MM.1S (cell line): Measurements from ENCODE around the gene RPL27A.

Experiments used
- DNase-seq: peaks from one replicate; pipeline ENCODE4 v3.0.0-alpha.2; 2015
- H2AFZ ChIP-seq: fragments of 300-600 bp; sonication (generic); 2 replicates; pipeline ENCODE4 v1.6.0; 2016; ENCODE audit warnings: antibody characterized with exemption, low read length
- H3F3A ChIP-seq: fragments of 300-600 bp; sonication (generic); 2 replicates; pipeline ENCODE4 v1.6.1; 2016; ENCODE audit warnings: mild to moderate bottlenecking, antibody characterized with exemption, low read length, moderate library complexity, mixed read lengths; ENCODE audit not compliant: insufficient read depth
- H3K27ac ChIP-seq: fragments of 300-600 bp; sonication (generic); 2 replicates; pipeline ENCODE4 v1.5.1; 2016; ENCODE audit warnings: mild to moderate bottlenecking, low read length
- H3K27me3 ChIP-seq: fragments of 300-600 bp; sonication (generic); replicated peaks from 2 replicates; pipeline ENCODE4 v1.6.0; 2016; ENCODE audit warnings: low read length; ENCODE audit not compliant: insufficient read depth
- H3K36me3 ChIP-seq: fragments of 300-600 bp; sonication (generic); replicated peaks from 2 replicates; pipeline ENCODE4 v1.6.1; 2016; ENCODE audit warnings: mild to moderate bottlenecking, low read length, mixed read lengths; ENCODE audit not compliant: insufficient read depth
- H3K4me1 ChIP-seq: fragments of 300-600 bp; sonication (generic); 2 replicates; pipeline ENCODE4 v1.6.1; 2016; ENCODE audit warnings: low read length, mixed read lengths
- H3K4me2 ChIP-seq: fragments of 300-600 bp; sonication (generic); 2 replicates; pipeline ENCODE4 v1.6.0; 2016; ENCODE audit warnings: low read depth, low read length
- H3K4me3 ChIP-seq: fragments of 300-600 bp; sonication (generic); 2 replicates; pipeline ENCODE4 v1.5.1; 2016; ENCODE audit warnings: low read length, mixed read lengths
- H3K79me2 ChIP-seq: fragments of 300-600 bp; sonication (generic); 2 replicates; pipeline ENCODE4 v1.6.1; 2016; ENCODE audit warnings: mixed run types, low read length, mixed read lengths
- H3K9ac ChIP-seq: fragments of 300-600 bp; sonication (generic); 2 replicates; pipeline ENCODE4 v1.6.1; 2016; ENCODE audit warnings: low read length, mixed read lengths
- H3K9me2 ChIP-seq: fragments of 300-600 bp; sonication (generic); replicated peaks from 2 replicates; pipeline ENCODE4 v1.6.1; 2016; ENCODE audit warnings: mild to moderate bottlenecking, low read length, mixed read lengths; ENCODE audit not compliant: insufficient read depth
- H3K9me3 ChIP-seq: fragments of 300-600 bp; sonication (generic); replicated peaks from 2 replicates; pipeline ENCODE4 v1.6.1; 2016; ENCODE audit warnings: mild to moderate bottlenecking, low read length, mixed read lengths; ENCODE audit not compliant: insufficient read depth
- H4K20me1 ChIP-seq: fragments of 300-600 bp; sonication (generic); 2 replicates; pipeline ENCODE4 v1.6.1; 2016; ENCODE audit warnings: mild to moderate bottlenecking, low read length, moderate library complexity, mixed read lengths; ENCODE audit not compliant: insufficient read depth
- CTCF ChIP-seq: fragments of 300-600 bp; sonication (generic); IDR thresholded peaks from 2 replicates; pipeline ENCODE4 v1.5.1; 2016; ENCODE audit warnings: antibody characterized with exemption, low read length, mixed read lengths
- EZH2 ChIP-seq: fragments of 300-600 bp; sonication (generic); optimal IDR thresholded peaks from 2 replicates; pipeline ENCODE3; 2017; ENCODE audit warnings: low read depth, mild to moderate bottlenecking, antibody characterized with exemption, low read length, mixed read lengths
- EZH2phosphoT487 ChIP-seq: fragments of 300-600 bp; sonication (generic); IDR thresholded peaks from 2 replicates; pipeline ENCODE4 v1.6.1; 2018; ENCODE audit warnings: antibody characterized with exemption, low read length

RPL27A gene

GRCh38 chr11:8739309-8739793 is 56.8 kb downstream of the RPL27A start:
- no peaks in the 10 kb centered on the region for H3K27me3 ChIP-seq
- H3K36me3 ChIP-seq = no peaks in the 10 kb centered on the region
- H3K4me1 ChIP-seq = no peaks in the 10 kb centered on the region
- H3K79me2 ChIP-seq = 0 out of 2 replicates have a peak, but pooled peaks cover 4% of the 10 kb centered on the region
- DNase-seq = no peak
- H4K20me1 ChIP-seq = no peaks in the 10 kb centered on the region
- no peaks in the 10 kb centered on the region for H3K9me3 ChIP-seq
- no peak overlapping the region for H3K4me3 ChIP-seq
- H3K9ac ChIP-seq = no peak overlapping the region
- no peak overlapping the region for H2AFZ ChIP-seq
- TF ChIP-seq CTCF = no peak
- no peak for TF ChIP-seq EZH2
- no peak for TF ChIP-seq EZH2phosphoT487
- H3K9me2 ChIP-seq = no peaks in the 10 kb centered on the region
- no peak overlapping the region for H3K4me2 ChIP-seq
- H3F3A ChIP-seq = no peaks in the 10 kb centered on the region
- no peak overlapping the region for H3K27ac ChIP-seq
